HepG2 (cell line): ENCODE results near the gene SMIM36. TPM values are rescaled to one million over a fixed set of nuclear protein-coding genes. Genes with fewer than 3 reads are reported as not detected.
A peak's percentile ranks its signal among the peaks of the same experiment; 100 is the strongest.

Experiments used
- BCL6 ChIP-seq: IDR thresholded peaks from 2 replicates; pipeline ENCODE4 v1.6.1; 2016; ENCODE audit warnings: missing genetic modification reagents, missing compliant biosample characterization
- BORCS8-MEF2B ChIP-seq: sonication (generic); formaldehyde crosslinking; IDR thresholded peaks from 2 replicates; pipeline ENCODE4 v1.8.0; 2022; ENCODE audit warnings: mild to moderate bottlenecking, missing genetic modification reagents
- BRD4 ChIP-seq: sonication (generic); formaldehyde crosslinking; IDR thresholded peaks from 2 replicates; pipeline ENCODE4 v1.4.0; 2020; ENCODE audit warnings: missing genetic modification reagents
- CBX2 ChIP-seq, 2 experiments: fragments of 200-600 bp in 1 of 2; sonication (generic); formaldehyde crosslinking in 1 of 2; IDR thresholded peaks; 2 replicates each; pipeline versions ENCODE4 v1.7.0 to v1.8.1; 2018 to 2022; ENCODE audit warnings: low read depth in 2 of 2, low read length in 1 of 2, mild to moderate bottlenecking in 1 of 2, missing genetic modification reagents in 1 of 2
- DMAP1 ChIP-seq: IDR thresholded peaks from 2 replicates; pipeline ENCODE4 v1.6.1; 2016
- FLYWCH1 ChIP-seq: sonication (generic); formaldehyde crosslinking; IDR thresholded peaks from 2 replicates; pipeline ENCODE4 v1.8.1; 2023; ENCODE audit warnings: mild to moderate bottlenecking, missing genetic modification reagents
- FOXJ3 ChIP-seq: sonication (generic); formaldehyde crosslinking; IDR thresholded peaks from 2 replicates; pipeline ENCODE4 v1.4.0; 2020; ENCODE audit warnings: missing genetic modification reagents, mild to moderate bottlenecking, borderline replicate concordance
- IKZF4 ChIP-seq: sonication (generic); formaldehyde crosslinking; IDR thresholded peaks from 2 replicates; pipeline ENCODE4 v1.5.1; 2020; ENCODE audit warnings: borderline replicate concordance, mild to moderate bottlenecking, low read depth, missing genetic modification reagents; ENCODE audit errors: not compliant biosample characterization
- KDM4B ChIP-seq: sonication (generic); formaldehyde crosslinking; IDR thresholded peaks from 2 replicates; pipeline ENCODE4 v1.4.0; 2020; ENCODE audit warnings: missing genetic modification reagents
- KLF16 ChIP-seq, 2 experiments: sonication (generic) in 1 of 2; formaldehyde crosslinking in 1 of 2; IDR thresholded peaks; 2 replicates each; pipeline versions ENCODE4 v1.6.1 to v1.8.0; 2016 to 2023; ENCODE audit warnings: missing genetic modification reagents in 2 of 2, missing compliant biosample characterization in 1 of 2
- MBD4 ChIP-seq: IDR thresholded peaks from 2 replicates; pipeline ENCODE4 v1.6.1; 2012; ENCODE audit warnings: low read length, inconsistent platforms, borderline replicate concordance
- NCOA1 ChIP-seq: sonication (generic); formaldehyde crosslinking; IDR thresholded peaks from 2 replicates; pipeline ENCODE4 v1.9.0; 2021; ENCODE audit warnings: missing genetic modification reagents
- NFE2L2 ChIP-seq: fragments of 150-350 bp; IDR thresholded peaks from 2 replicates; pipeline ENCODE4 v1.6.1; 2014; ENCODE audit warnings: low read length
- NR2C2 ChIP-seq: sonication (generic); formaldehyde crosslinking; IDR thresholded peaks from 2 replicates; pipeline ENCODE4 v1.4.0; 2020; ENCODE audit warnings: missing genetic modification reagents, mild to moderate bottlenecking, moderate library complexity, borderline replicate concordance
- NRL ChIP-seq: sonication (generic); formaldehyde crosslinking; IDR thresholded peaks from 2 replicates; pipeline ENCODE4 v1.5.0; 2020; ENCODE audit warnings: missing genetic modification reagents, mild to moderate bottlenecking, moderate library complexity, borderline replicate concordance
- SATB2 ChIP-seq: sonication (generic); formaldehyde crosslinking; IDR thresholded peaks from 2 replicates; pipeline ENCODE4 v1.5.0; 2020; ENCODE audit warnings: missing genetic modification reagents
- SIN3B ChIP-seq: fragments of 150-350 bp; IDR thresholded peaks from 2 replicates; pipeline ENCODE4 v1.6.1; 2014; ENCODE audit warnings: low read length
- SNAI1 ChIP-seq: sonication (generic); formaldehyde crosslinking; IDR thresholded peaks from 2 replicates; pipeline ENCODE4 v1.5.0; 2020; ENCODE audit warnings: mild to moderate bottlenecking, missing genetic modification reagents, borderline replicate concordance
- TCF7 ChIP-seq: sonication (generic); IDR thresholded peaks from 2 replicates; pipeline ENCODE4 v1.6.1; 2016; ENCODE audit warnings: antibody characterized with exemption, low read depth
- ZBTB42 ChIP-seq: sonication (generic); formaldehyde crosslinking; IDR thresholded peaks from 2 replicates; pipeline ENCODE4 v1.5.0; 2020; ENCODE audit warnings: mild to moderate bottlenecking, missing genetic modification reagents
- ZBTB7A ChIP-seq: sonication (generic); formaldehyde crosslinking; IDR thresholded peaks from 2 replicates; pipeline ENCODE4 v1.8.0; 2022; ENCODE audit warnings: mild to moderate bottlenecking, missing genetic modification reagents
- ZFAT ChIP-seq: sonication (generic); formaldehyde crosslinking; conservative IDR thresholded peaks from 2 replicates; pipeline ENCODE4 v1.8.1; 2023; ENCODE audit warnings: missing genetic modification reagents, inconsistent platforms
- ZNF12 ChIP-seq: sonication (generic); formaldehyde crosslinking; IDR thresholded peaks from 2 replicates; pipeline ENCODE4 v1.5.0; 2020; ENCODE audit warnings: missing genetic modification reagents
- ZNF451 ChIP-seq: sonication (generic); formaldehyde crosslinking; IDR thresholded peaks from 2 replicates; pipeline ENCODE4 v1.5.0; 2020; ENCODE audit warnings: mild to moderate bottlenecking, missing genetic modification reagents
- ZNF550 ChIP-seq: sonication (generic); formaldehyde crosslinking; IDR thresholded peaks from 2 replicates; pipeline ENCODE4 v1.4.0; 2020; ENCODE audit warnings: mild to moderate bottlenecking, missing genetic modification reagents, borderline replicate concordance
- ZNF558 ChIP-seq: sonication (generic); formaldehyde crosslinking; IDR thresholded peaks from 2 replicates; pipeline ENCODE4 v1.9.0; 2022; ENCODE audit warnings: mild to moderate bottlenecking, missing genetic modification reagents, borderline replicate concordance
- ZNF672 ChIP-seq: sonication (generic); formaldehyde crosslinking; IDR thresholded peaks from 2 replicates; pipeline ENCODE4 v1.8.1; 2022; ENCODE audit warnings: missing genetic modification reagents
- ZNF772 ChIP-seq: sonication (generic); formaldehyde crosslinking; IDR thresholded peaks from 2 replicates; pipeline ENCODE4 v1.5.0; 2020; ENCODE audit warnings: mild to moderate bottlenecking, missing genetic modification reagents
- polyA plus RNA-seq, 8 experiments: library from polyadenylated mRNA; depleted of rRNA in 3 of 8; stranded (reverse) in 7 of 8; unstranded in 1 of 8; fragments of >200 nt; fragmentation: Illumina TruSeq in 4 of 8; extraction: Trizol in 4 of 8; gene quantifications; 2 replicates each; pipeline versions ENCODE4 v1.2.1 to v1.2.3, GENCODE V29; 2011 to 2016; ENCODE audit warnings: low read depth in 4 of 8, missing spikeins in 1 of 8, mixed read lengths in 1 of 8; ENCODE audit not compliant: insufficient read depth in 1 of 8
- total RNA-seq, 5 experiments: library from RNA; depleted of rRNA; stranded (reverse); fragments of >200 nt; fragmentation: Illumina TruSeq; extraction: Trizol; gene quantifications; 2 replicates each; pipeline ENCODE4 v1.2.3, GENCODE V29; 2016; ENCODE audit warnings: low read depth in 1 of 5
- TF ChIP-seq, protein P1 (sequence below): sonication (generic); formaldehyde crosslinking; IDR thresholded peaks from 2 replicates; pipeline ENCODE4 v1.8.0; 2022; ENCODE audit warnings: mild to moderate bottlenecking, missing genetic modification reagents, borderline replicate concordance
- TF ChIP-seq, protein P2 (sequence below): sonication (generic); formaldehyde crosslinking; conservative IDR thresholded peaks from 2 replicates; pipeline ENCODE4 v1.5.0; 2020; ENCODE audit warnings: missing genetic modification reagents

Gene SMIM36
- total and polyA plus RNA-seq, 2 of the 13 experiments (the other 11 are each of a cell fraction or from before 2014, with no cell fraction given): not detected

- TF ChIP-seq ZNF550 (CRISPR knock-in tag) (peak; percentile 30; the same call in 1 of the 2 replicates), NFE2L2 (no peak), NRL (CRISPR knock-in tag) (peak; percentile 95; the same call in 1 of the 2 replicates), FLYWCH1 (CRISPR knock-in tag) (no peak), DMAP1 (CRISPR knock-in tag) (no peak; the same call in 1 of the 2 replicates), ZBTB7A (CRISPR knock-in tag) (peak; percentile 76), KDM4B (CRISPR knock-in tag) (peak; percentile 10; the same call in 1 of the 2 replicates), SIN3B (no peak), SNAI1 (CRISPR knock-in tag) (no peak), SATB2 (CRISPR knock-in tag) (no peak), NR2C2 (CRISPR knock-in tag) (0 out of 2 replicates have a peak, but pooled peaks have one; percentile 38), BORCS8-MEF2B (peak; percentile 47; the same call in 1 of the 2 replicates), KLF16 (CRISPR knock-in tag; IDR thresholded peaks at IDR 0.05) (no peak), TCF7 (no peak), ZNF672 (CRISPR knock-in tag) (0 out of 2 replicates have a peak, but pooled peaks have one; percentile 69), FOXJ3 (CRISPR knock-in tag) (no peak), ZNF772 (CRISPR knock-in tag) (peak; percentile 29; the same call in 1 of the 2 replicates), ZNF451 (CRISPR knock-in tag) (peak; percentile 18), CBX2 (IDR thresholded peaks at IDR 0.05; ENCODE audit: low read depth, low read length) (no peak), CBX2 (CRISPR knock-in tag; IDR thresholded peaks at IDR 0.05; ENCODE audit: low read depth) (no peak), BRD4 (CRISPR knock-in tag) (peak; percentile 88), IKZF4 (CRISPR knock-in tag) (no peak), ZNF12 (no peak), ZFAT (CRISPR knock-in tag) (no peak), ZNF558 (CRISPR knock-in tag) (no peak; the same call in 1 of the 2 replicates), ZBTB42 (CRISPR knock-in tag) (0 out of 2 replicates have a peak, but pooled peaks have one; percentile 8), NCOA1 (0 out of 2 replicates have a peak, but pooled peaks have one; percentile 62), BCL6 (CRISPR knock-in tag) (peak; percentile 53; the same call in 1 of the 2 replicates), MBD4 (no peak)
- TF ChIP-seq, protein P1, sequence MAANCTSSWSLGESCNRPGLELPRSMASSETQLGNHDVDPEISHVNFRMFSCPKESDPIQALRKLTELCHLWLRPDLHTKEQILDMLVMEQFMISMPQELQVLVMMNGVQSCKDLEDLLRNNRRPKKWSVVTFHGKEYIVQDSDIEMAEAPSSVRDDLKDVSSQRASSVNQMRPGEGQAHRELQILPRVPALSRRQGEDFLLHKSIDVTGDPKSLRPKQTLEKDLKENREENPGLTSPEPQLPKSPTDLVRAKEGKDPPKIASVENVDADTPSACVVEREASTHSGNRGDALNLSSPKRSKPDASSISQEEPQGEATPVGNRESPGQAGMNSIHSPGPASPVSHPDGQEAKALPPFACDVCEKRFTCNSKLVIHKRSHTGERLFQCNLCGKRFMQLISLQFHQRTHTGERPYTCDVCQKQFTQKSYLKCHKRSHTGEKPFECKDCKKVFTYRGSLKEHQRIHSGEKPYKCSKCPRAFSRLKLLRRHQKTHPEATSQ (CRISPR knock-in tag): no peak
- TF ChIP-seq, protein P2, sequence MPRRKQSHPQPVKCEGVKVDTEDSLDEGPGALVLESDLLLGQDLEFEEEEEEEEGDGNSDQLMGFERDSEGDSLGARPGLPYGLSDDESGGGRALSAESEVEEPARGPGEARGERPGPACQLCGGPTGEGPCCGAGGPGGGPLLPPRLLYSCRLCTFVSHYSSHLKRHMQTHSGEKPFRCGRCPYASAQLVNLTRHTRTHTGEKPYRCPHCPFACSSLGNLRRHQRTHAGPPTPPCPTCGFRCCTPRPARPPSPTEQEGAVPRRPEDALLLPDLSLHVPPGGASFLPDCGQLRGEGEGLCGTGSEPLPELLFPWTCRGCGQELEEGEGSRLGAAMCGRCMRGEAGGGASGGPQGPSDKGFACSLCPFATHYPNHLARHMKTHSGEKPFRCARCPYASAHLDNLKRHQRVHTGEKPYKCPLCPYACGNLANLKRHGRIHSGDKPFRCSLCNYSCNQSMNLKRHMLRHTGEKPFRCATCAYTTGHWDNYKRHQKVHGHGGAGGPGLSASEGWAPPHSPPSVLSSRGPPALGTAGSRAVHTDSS (CRISPR knock-in tag): no peak
Observed at GRCh38 chr17:55421179-55421934, 89.9 kb downstream of the SMIM36 start, which contains the start of gene MMD (continued).
